ENCODE data around the gene BAHD1.

Gene BAHD1

DNA sequence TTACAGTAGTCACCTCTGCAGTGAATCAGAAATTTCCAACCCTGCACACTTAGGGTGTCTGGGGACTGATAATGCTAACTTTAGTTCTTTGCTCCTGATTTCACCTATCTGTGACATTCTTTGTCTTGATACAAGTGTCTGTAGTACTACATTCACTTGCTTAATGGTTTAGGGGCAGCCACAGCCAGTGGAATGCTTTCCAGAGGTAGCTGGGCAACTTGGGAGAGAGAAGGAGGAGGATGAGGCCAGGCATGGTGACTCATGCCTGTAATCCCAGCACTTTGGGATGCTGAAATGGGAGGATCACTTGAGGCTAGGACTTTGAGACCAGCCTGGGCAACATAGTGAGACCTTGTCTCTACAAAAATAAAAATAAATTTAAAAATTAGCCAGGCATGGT lies 8.5 kb downstream of the BAHD1 start:
- Histone ChIP-seq H3K79me2 (ENCODE audit: low read length) (peaks cover 93% of the 10 kb centered on the region), H3K4me3 (ENCODE audit: low read length) (no peak overlapping the region), H3K36me3 (replicated peaks; ENCODE audit: insufficient read depth, low read length) (no peaks in the 10 kb centered on the region), H3K4me1 (ENCODE audit: low read length) (no peaks in the 10 kb centered on the region), H2AFZ (ENCODE audit: low read length) (no peak overlapping the region), H4K20me1 (ENCODE audit: insufficient read depth, low read length) (0 out of 2 replicates have a peak, but pooled peaks cover 3% of the 10 kb centered on the region), H3K9ac (ENCODE audit: low read length) (no peak overlapping the region), H3F3A (ENCODE audit: insufficient read depth, low read length) (no peaks in the 10 kb centered on the region), H3K9me3 (replicated peaks; ENCODE audit: insufficient read depth, low read length) (no peaks in the 10 kb centered on the region), H3K27ac (ENCODE audit: low read length) (no peak overlapping the region), H3K9me2 (replicated peaks; ENCODE audit: insufficient read depth, low read length) (no peaks in the 10 kb centered on the region), H3K4me2 (ENCODE audit: low read depth, low read length) (no peak overlapping the region), H3K27me3 (replicated peaks; ENCODE audit: insufficient read depth, low read length) (no peaks in the 10 kb centered on the region)
- no peak for DNase-seq
- TF ChIP-seq, protein P1, sequence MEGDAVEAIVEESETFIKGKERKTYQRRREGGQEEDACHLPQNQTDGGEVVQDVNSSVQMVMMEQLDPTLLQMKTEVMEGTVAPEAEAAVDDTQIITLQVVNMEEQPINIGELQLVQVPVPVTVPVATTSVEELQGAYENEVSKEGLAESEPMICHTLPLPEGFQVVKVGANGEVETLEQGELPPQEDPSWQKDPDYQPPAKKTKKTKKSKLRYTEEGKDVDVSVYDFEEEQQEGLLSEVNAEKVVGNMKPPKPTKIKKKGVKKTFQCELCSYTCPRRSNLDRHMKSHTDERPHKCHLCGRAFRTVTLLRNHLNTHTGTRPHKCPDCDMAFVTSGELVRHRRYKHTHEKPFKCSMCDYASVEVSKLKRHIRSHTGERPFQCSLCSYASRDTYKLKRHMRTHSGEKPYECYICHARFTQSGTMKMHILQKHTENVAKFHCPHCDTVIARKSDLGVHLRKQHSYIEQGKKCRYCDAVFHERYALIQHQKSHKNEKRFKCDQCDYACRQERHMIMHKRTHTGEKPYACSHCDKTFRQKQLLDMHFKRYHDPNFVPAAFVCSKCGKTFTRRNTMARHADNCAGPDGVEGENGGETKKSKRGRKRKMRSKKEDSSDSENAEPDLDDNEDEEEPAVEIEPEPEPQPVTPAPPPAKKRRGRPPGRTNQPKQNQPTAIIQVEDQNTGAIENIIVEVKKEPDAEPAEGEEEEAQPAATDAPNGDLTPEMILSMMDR (IDR thresholded peaks at IDR 0.05; ENCODE audit: low read length), result no peak
- TF ChIP-seq EZH2phosphoT487 (IDR thresholded peaks at IDR 0.05; ENCODE audit: low read length), result no peak
- TF ChIP-seq EZH2 (optimal IDR thresholded peaks at IDR 0.05; ENCODE audit: low read depth, low read length), result no peak

DNA sequence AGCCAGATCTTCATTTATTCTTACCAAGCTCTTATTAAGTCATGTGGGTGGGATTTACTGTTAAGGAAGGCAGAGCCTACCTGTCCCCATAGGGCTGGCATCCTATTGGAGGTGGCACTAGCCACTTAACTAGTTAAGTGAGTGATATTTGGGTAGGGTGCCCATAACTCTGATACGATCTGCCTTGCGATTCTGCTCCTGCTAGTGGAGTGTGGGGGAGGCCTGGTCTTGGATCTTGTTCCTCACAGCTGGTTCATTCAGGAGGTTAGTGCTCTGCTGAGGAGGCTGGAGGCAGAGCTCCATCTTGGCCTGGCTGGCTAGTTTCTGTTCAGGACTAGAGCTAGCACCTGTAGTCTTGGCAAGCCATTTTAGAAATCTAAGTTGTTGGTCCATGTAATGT lies 9.3 kb downstream of the BAHD1 start:
- DNase-seq, result no peak
- no peak overlapping the region for H2AFZ ChIP-seq (ENCODE audit: low read length)
- no peaks in the 10 kb centered on the region for H3K9me3 ChIP-seq (replicated peaks; ENCODE audit: insufficient read depth, low read length)
- no peak overlapping the region for H3K4me3 ChIP-seq (ENCODE audit: low read length)
- H3K79me2 ChIP-seq (ENCODE audit: low read length), result peaks cover 93% of the 10 kb centered on the region
- H3K9me2 ChIP-seq (replicated peaks; ENCODE audit: insufficient read depth, low read length), result no peaks in the 10 kb centered on the region
- H3K4me1 ChIP-seq (ENCODE audit: low read length), result no peaks in the 10 kb centered on the region
- no peaks in the 10 kb centered on the region for H3K36me3 ChIP-seq (replicated peaks; ENCODE audit: insufficient read depth, low read length)
- no peak overlapping the region for H3K4me2 ChIP-seq (ENCODE audit: low read depth, low read length)
- H3K27me3 ChIP-seq (replicated peaks; ENCODE audit: insufficient read depth, low read length), result no peaks in the 10 kb centered on the region
- H3K27ac ChIP-seq (ENCODE audit: low read length), result no peak overlapping the region
- no peak for TF ChIP-seq EZH2 (optimal IDR thresholded peaks at IDR 0.05; ENCODE audit: low read depth, low read length)
- no peak overlapping the region for H3K9ac ChIP-seq (ENCODE audit: low read length)
- H4K20me1 ChIP-seq (ENCODE audit: insufficient read depth, low read length), result 0 out of 2 replicates have a peak, but pooled peaks cover 3% of the 10 kb centered on the region
- H3F3A ChIP-seq (ENCODE audit: insufficient read depth, low read length), result no peaks in the 10 kb centered on the region

DNA sequence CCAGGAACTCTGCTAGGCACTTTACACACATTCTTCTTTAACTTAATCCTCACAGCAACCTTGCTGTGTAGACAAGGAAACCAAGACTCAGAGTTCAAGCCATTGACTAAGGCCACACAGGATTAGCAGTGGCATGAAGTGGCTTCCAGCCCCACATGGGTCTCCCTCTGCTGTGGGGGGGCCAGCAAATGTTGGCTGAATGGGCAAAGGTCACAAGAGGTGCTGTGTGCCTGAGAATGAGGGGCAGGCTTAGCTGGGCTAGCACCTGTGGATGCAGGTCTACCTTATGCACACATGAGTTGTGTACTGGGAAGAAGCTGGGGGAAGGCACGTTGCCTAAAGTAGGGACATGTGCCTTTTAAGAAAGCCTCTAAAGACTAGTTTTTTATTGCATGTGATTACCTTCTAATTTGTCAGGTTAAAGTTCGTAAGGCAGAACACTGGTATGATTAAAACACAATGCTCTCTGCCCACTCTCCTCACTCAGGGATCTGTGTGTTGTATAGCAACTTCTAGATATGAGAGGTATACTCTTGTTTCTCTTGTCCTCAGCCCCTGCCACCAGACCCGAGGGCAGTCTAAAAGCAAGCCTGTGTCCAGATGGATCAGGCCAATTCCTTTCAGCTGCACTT lies 10.9 kb downstream of the BAHD1 start:
- Histone ChIP-seq H3K27ac (ENCODE audit: low read length) (no peak overlapping the region), H3K36me3 (replicated peaks; ENCODE audit: insufficient read depth, low read length) (no peaks in the 10 kb centered on the region), H3K9me2 (replicated peaks; ENCODE audit: insufficient read depth, low read length) (no peaks in the 10 kb centered on the region), H3K27me3 (replicated peaks; ENCODE audit: insufficient read depth, low read length) (no peaks in the 10 kb centered on the region), H3F3A (ENCODE audit: insufficient read depth, low read length) (no peaks in the 10 kb centered on the region), H3K4me1 (ENCODE audit: low read length) (no peaks in the 10 kb centered on the region), H4K20me1 (ENCODE audit: insufficient read depth, low read length) (0 out of 2 replicates have a peak, but pooled peaks cover 3% of the 10 kb centered on the region), H3K9me3 (replicated peaks; ENCODE audit: insufficient read depth, low read length) (no peaks in the 10 kb centered on the region), H3K79me2 (ENCODE audit: low read length) (peaks cover 93% of the 10 kb centered on the region), H3K9ac (ENCODE audit: low read length) (no peak overlapping the region), H3K4me2 (ENCODE audit: low read depth, low read length) (no peak overlapping the region), H2AFZ (ENCODE audit: low read length) (no peak overlapping the region), H3K4me3 (ENCODE audit: low read length) (no peak overlapping the region)
- DNase-seq, result no peak
- TF ChIP-seq, protein P1 (IDR thresholded peaks at IDR 0.05; ENCODE audit: low read length), result no peak
- TF ChIP-seq EZH2 (optimal IDR thresholded peaks at IDR 0.05; ENCODE audit: low read depth, low read length) (no peak), EZH2phosphoT487 (IDR thresholded peaks at IDR 0.05; ENCODE audit: low read length) (no peak)
